Measurements from ENCODE around the gene RUNX2.

Gene RUNX2

DNA sequence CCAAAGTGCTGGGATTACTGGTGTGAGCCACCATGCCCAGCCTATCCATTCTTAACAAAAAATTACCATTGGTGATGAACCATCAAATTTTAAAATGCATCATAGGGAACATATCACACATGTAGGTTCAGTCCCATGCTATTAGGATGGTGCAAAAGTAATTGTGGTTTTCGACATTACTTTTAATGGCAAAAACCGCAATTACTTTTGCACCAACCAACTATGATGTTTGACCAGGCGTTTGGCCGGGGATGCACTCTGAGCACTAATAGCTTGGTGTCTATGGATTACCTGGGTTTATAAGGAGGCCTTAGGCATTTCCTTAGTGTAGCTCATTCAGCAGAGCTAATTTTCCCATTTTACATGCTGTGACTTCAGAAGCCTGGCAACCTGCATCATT is 296.1 kb downstream of the RUNX2 start:
- no peak overlapping the region for H3K4me3 ChIP-seq (ENCODE audit: low read length)
- DNase-seq (ENCODE audit: low read depth): no peak
- TF ChIP-seq, protein P1, sequence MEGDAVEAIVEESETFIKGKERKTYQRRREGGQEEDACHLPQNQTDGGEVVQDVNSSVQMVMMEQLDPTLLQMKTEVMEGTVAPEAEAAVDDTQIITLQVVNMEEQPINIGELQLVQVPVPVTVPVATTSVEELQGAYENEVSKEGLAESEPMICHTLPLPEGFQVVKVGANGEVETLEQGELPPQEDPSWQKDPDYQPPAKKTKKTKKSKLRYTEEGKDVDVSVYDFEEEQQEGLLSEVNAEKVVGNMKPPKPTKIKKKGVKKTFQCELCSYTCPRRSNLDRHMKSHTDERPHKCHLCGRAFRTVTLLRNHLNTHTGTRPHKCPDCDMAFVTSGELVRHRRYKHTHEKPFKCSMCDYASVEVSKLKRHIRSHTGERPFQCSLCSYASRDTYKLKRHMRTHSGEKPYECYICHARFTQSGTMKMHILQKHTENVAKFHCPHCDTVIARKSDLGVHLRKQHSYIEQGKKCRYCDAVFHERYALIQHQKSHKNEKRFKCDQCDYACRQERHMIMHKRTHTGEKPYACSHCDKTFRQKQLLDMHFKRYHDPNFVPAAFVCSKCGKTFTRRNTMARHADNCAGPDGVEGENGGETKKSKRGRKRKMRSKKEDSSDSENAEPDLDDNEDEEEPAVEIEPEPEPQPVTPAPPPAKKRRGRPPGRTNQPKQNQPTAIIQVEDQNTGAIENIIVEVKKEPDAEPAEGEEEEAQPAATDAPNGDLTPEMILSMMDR (conservative IDR thresholded peaks at IDR 0.05; ENCODE audit: low read length): no peak

DNA sequence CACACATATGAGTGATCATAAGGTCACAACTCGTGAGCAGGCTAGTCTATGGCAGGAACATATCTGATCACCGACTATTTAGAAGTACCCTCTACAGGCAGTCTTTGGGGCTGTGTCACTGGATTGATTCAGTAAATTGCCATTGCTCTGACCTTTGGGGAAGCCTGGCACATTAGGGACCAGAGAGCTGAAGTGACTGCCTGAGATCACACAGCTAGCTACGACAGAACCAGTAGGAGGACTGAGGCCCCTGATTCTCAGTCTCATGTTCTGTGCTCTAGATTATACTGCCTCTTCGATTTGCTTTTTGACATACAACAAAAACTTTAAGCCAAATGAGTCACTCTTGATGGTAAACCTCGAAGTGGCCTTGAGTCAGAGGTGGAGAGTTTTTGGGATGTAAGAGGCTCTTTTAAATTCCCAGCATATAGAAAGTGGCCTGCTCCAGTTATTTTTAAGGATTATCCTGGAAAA is 297.1 kb downstream of the RUNX2 start:
- H3K4me3 ChIP-seq (ENCODE audit: low read length): no peak overlapping the region
- DNase-seq (ENCODE audit: low read depth): peak; percentile 71
- TF ChIP-seq, protein P1 (conservative IDR thresholded peaks at IDR 0.05; ENCODE audit: low read length): no peak

DNA sequence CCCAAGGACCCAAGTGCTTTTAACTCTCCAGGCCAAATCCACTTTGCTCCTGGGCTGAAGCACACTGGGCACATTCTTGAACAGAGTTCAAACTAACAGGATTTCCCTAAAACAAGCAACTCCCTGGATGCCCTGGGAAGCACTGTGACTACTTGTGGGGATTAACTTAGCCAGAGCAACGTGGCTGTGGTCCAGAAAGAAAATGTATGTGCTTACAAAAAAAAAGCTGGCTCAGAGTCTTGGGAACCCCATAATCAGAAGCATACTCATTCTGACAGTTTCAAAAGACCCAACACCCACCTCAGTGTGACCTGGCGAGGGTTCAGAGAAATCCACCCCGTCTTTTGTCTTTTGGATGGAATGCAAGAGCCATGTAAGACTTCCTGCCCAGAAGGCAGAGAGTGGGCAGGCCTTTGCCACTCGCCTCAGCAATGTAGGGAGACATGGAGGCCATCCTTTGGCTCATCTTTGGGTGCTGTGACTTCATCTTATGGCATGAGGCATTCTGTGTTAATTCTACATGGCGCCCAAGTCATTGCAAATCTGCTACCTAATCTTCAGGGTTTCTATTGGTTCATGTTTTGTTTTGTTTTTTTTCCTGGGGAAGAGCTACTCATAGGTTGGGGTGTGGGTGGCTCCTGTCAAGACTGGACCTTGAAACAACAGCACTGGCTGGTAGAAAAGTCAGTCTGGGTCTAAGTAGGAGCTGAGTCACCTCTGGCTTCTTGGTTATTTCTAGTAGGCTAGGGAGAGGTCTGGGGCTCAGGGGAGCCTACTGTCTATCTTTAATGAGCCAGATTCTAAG is 298.2 kb downstream of the RUNX2 start:
- H3K4me3 ChIP-seq (ENCODE audit: low read length): no peak overlapping the region
- TF ChIP-seq, protein P1 (conservative IDR thresholded peaks at IDR 0.05; ENCODE audit: low read length): no peak
- DNase-seq (ENCODE audit: low read depth): peak; percentile 90

DNA sequence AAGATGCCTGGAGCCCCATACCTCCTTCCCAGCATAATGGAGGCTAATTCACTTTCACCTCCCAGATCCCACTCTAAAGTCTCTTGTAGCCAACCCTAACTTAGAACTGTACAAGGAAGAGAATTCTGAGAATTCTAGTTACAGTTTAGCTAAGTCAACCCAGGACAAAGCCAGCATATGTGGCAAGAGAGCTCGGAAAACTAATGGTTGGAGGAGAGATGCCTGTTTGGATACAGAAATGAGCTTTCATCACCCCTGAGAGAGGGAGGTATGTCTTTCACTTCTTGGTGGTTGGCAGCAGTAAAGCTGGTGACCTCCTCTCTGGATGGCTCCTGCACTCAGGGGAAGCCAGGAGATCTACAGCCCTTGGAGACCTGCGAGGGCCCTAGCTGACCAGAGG is 302.2 kb downstream of the RUNX2 start:
- TF ChIP-seq, protein P1 (conservative IDR thresholded peaks at IDR 0.05; ENCODE audit: low read length): no peak
- H3K4me3 ChIP-seq (ENCODE audit: low read length): no peak overlapping the region
- DNase-seq (ENCODE audit: low read depth): peak; percentile 45

DNA sequence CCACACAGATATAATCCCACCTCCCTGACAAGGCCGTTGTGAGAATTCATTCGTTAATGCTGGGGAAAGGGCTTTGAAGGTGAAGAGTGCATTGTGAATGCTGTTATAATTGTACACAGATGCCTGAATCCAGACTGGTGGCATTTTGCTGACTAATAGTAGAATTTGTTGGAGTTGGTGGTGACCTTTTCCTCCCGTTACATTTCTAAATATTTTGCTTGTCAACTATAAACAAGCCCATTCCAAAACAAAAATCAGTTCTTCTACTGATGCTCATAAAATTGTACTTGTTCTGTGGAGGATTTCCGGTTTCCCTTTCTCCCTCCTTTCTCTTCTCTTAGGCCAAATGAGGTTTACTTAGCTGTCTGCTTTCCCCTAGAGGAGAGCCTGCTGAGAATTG is 302.7 kb downstream of the RUNX2 start:
- DNase-seq (ENCODE audit: low read depth): peak; percentile 73
- H3K4me3 ChIP-seq (ENCODE audit: low read length): no peak overlapping the region
- TF ChIP-seq, protein P1 (conservative IDR thresholded peaks at IDR 0.05; ENCODE audit: low read length): no peak

DNA sequence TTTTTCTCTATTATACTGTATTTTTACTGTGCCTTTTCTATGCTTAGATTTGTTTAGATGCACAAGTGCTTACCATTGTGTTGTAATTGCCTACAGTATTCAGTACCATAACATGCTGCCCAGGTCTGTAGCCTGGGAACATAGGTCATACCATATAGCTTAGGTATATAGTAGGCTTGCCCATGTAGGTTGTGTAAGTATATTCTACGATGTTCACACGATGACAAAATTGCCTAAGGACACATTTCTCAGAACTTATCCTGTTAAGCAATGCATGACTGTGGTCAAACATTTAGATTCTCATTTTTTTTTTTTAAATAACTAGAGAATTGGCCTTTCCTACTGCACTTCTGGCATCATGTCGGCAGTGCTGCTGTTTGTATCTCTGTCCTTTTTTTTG is 303.3 kb downstream of the RUNX2 start:
- TF ChIP-seq, protein P1 (conservative IDR thresholded peaks at IDR 0.05; ENCODE audit: low read length): no peak
- peak; percentile 70 for DNase-seq (ENCODE audit: low read depth)
- H3K4me3 ChIP-seq (ENCODE audit: low read length): no peak overlapping the region

DNA sequence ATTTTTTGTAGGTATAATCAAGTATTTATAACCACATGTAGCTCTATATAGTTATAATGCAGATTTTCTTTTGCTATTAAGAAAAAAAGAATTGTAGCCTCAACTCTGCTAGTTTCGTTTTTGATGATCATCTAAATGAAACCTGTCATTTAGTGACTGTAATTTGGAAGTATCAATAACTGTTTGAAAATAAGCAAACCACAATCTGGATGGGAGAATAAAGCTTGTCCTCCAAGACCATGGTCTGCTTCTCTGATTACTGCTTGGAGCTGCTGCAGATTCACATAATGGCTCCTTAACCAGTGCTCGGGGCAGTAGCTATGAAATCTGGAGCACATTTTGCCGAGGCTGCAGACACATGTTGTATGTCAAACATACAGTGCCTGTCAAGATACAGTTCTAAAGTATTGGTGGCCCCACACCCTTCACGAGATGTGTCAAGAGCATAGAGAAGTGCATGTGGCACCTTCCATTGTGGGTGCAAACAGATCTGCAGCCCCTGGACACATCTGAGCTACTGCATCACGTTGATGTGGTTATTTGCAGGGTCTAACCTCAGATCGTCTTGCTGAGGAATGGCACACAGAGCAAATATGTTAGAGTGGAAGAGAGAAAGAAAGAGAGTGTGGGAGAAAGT is 305.3 kb downstream of the RUNX2 start:
- no peak for DNase-seq (ENCODE audit: low read depth)
- TF ChIP-seq, protein P1 (conservative IDR thresholded peaks at IDR 0.05; ENCODE audit: low read length): no peak
- no peak overlapping the region for H3K4me3 ChIP-seq (ENCODE audit: low read length)

Measured in AG10803 (cell line).